Measurements from ENCODE around the gene PRUNE2.

Gene PRUNE2

DNA sequence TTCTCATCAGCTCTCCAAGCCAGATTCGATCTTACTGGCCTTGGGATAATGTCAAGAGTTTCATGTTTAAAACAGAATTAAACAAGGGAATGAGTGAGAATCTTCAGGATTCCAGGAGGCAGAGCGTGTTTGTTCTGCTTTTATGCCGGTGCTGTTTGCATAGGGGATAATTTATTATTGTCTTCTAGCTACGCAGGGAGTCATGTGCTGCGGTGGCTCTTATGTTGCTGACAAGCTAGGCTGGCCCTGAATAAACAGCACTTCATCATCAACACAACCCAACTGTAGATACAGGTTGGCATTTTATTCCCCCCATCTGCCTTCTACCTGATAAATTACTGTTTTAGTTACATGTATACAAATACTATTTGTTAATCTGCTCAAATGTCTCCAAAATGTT lies 188.7 kb downstream of the PRUNE2 start:
- H3K9me3 ChIP-seq (ENCODE audit: control insufficient read depth in 1 of 2, low read length in 2 of 2) = no peaks in the 10 kb centered on the region
- peaks cover 0 to 4% of the 10 kb centered on the region in 2 donors for H3K4me1 ChIP-seq (ENCODE audit: control insufficient read depth in 1 of 2, insufficient read depth in 2 of 2, low read length in 2 of 2)
- peak overlapping the region; percentile 71 for H3K27ac ChIP-seq (ENCODE audit: low read length)
- no peaks in the 10 kb centered on the region for H3K27me3 ChIP-seq (ENCODE audit: low read depth, low read length)
- H3K36me3 ChIP-seq (ENCODE audit: control insufficient read depth in 1 of 2, insufficient read depth in 2 of 2, low read length in 2 of 2) = peaks cover 0 to 4% of the 10 kb centered on the region in 2 donors
- H3K4me3 ChIP-seq (ENCODE audit: low read depth in 1 of 2, low read length in 2 of 2) = no peak overlapping the region

DNA sequence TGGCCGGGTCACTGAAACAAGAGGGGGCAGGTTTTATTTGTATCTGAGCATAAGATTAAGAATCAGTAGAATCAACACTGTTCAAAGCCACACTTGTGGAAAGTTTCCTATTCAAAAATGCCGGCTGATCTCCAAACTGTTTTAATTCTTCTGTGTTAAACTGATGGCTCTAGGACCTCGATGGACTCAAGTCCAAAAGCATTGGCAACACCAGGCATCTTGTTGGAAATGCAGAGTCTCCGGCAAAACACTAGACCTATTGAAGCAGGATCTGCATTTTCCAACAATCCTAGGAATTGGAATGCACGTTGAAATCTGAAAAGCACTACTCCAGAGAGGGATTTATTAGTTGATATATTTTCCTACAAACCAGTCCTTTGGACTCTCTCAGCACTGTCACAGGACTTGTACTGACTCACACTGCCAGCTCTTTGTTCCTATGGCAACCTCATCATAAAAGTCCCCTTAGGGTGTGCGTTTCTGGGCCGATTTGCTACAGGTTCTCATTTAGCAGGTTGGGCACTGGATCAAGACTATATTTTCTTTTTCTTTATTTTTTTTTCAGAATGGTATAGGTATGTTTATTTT lies 189.7 kb downstream of the PRUNE2 start:
- Histone ChIP-seq H3K27me3 (ENCODE audit: low read depth, low read length) (no peaks in the 10 kb centered on the region), H3K9me3 (ENCODE audit: control insufficient read depth in 1 of 2, low read length in 2 of 2) (no peaks in the 10 kb centered on the region), H3K4me3 (ENCODE audit: low read depth in 1 of 2, low read length in 2 of 2) (no peak overlapping the region), H3K36me3 (ENCODE audit: control insufficient read depth in 1 of 2, insufficient read depth in 2 of 2, low read length in 2 of 2) (peaks cover 0 to 10% of the 10 kb centered on the region in 2 donors), H3K4me1 (ENCODE audit: control insufficient read depth in 1 of 2, insufficient read depth in 2 of 2, low read length in 2 of 2) (peaks cover 0 to 4% of the 10 kb centered on the region in 2 donors), H3K27ac (ENCODE audit: low read length) (no peak overlapping the region)

DNA sequence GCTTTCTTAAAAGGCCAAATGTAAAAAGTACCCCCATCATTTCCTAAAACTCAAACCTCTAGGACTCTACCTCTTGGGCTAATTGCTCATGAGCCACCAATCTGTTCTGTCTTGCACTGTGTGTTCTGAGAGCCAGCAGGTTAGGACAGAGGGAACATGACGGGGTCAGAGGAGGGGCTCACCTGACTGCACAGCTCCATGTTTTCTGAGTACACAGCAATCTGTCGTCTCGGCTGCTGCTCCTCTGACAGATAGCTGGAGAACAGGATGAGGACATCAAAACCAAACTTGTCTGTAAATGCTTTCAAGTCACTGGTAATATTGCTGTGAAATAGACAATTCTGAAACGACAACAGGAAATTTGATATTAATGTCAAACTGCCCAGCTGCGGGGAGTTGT lies 192.5 kb downstream of the PRUNE2 start:
- Histone ChIP-seq H3K4me3 (ENCODE audit: low read depth in 1 of 2, low read length in 2 of 2) (no peak overlapping the region), H3K27ac (ENCODE audit: low read length) (no peak overlapping the region), H3K9me3 (ENCODE audit: control insufficient read depth in 1 of 2, low read length in 2 of 2) (no peaks in the 10 kb centered on the region), H3K36me3 (ENCODE audit: control insufficient read depth in 1 of 2, insufficient read depth in 2 of 2, low read length in 2 of 2) (peaks cover 0 to 22% of the 10 kb centered on the region in 2 donors), H3K4me1 (ENCODE audit: control insufficient read depth in 1 of 2, insufficient read depth in 2 of 2, low read length in 2 of 2) (peaks cover 0 to 4% of the 10 kb centered on the region in 2 donors), H3K27me3 (ENCODE audit: low read depth, low read length) (no peaks in the 10 kb centered on the region)

DNA sequence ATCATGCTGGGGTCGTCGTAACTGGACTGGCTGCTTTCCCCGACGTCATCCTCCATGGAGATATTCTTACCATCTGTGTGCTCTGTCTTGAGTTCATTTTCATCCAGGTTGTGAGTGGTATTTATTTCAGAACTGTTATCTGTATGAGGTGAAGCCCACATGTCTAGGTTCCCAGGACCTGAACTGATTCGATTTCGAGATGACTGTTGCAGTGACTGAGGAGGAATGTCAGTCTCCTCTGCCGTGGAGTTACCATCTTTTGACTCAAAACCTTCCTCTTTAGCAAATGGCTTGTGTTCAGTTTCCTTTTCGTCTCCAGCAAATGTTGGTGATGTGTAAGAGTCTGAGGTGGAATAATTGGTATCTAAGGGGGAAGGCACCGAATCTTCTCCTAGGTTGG lies 196.9 kb downstream of the PRUNE2 start:
- Histone ChIP-seq H3K36me3 (ENCODE audit: control insufficient read depth in 1 of 2, insufficient read depth in 2 of 2, low read length in 2 of 2) (peaks cover 0 to 18% of the 10 kb centered on the region in 2 donors), H3K9me3 (ENCODE audit: control insufficient read depth in 1 of 2, low read length in 2 of 2) (no peaks in the 10 kb centered on the region), H3K27me3 (ENCODE audit: low read depth, low read length) (no peaks in the 10 kb centered on the region), H3K27ac (ENCODE audit: low read length) (no peak overlapping the region), H3K4me3 (ENCODE audit: low read depth in 1 of 2, low read length in 2 of 2) (no peak overlapping the region), H3K4me1 (ENCODE audit: control insufficient read depth in 1 of 2, insufficient read depth in 2 of 2, low read length in 2 of 2) (no peaks in the 10 kb centered on the region)

DNA sequence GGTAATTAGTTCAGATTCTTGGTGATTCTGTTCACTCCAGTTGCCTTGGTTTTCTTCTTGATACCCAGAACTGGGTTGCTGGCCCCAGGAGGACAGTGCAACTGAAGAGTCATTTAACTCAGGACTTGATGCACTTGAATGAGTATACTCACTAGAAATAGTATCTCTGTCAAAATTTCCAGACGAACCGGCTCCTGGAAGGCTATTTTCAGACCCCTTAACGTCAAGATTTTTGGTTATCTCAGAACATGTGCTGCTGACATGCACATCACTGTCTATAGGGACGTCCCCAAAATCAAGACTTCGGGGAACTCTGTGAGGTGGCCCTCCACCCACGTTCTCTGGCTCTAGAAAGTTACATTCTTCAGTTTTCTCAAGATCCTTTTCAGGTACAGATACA lies 198.4 kb downstream of the PRUNE2 start:
- H3K27ac ChIP-seq (ENCODE audit: low read length) = no peak overlapping the region
- peaks cover 0 to 24% of the 10 kb centered on the region in 2 donors for H3K36me3 ChIP-seq (ENCODE audit: control insufficient read depth in 1 of 2, insufficient read depth in 2 of 2, low read length in 2 of 2)
- peaks cover 0 to under 1% of the 10 kb centered on the region in 2 donors for H3K4me1 ChIP-seq (ENCODE audit: control insufficient read depth in 1 of 2, insufficient read depth in 2 of 2, low read length in 2 of 2)
- H3K27me3 ChIP-seq (ENCODE audit: low read depth, low read length) = no peaks in the 10 kb centered on the region
- H3K9me3 ChIP-seq (ENCODE audit: control insufficient read depth in 1 of 2, low read length in 2 of 2) = no peaks in the 10 kb centered on the region
- no peak overlapping the region for H3K4me3 ChIP-seq (ENCODE audit: low read depth in 1 of 2, low read length in 2 of 2)

DNA sequence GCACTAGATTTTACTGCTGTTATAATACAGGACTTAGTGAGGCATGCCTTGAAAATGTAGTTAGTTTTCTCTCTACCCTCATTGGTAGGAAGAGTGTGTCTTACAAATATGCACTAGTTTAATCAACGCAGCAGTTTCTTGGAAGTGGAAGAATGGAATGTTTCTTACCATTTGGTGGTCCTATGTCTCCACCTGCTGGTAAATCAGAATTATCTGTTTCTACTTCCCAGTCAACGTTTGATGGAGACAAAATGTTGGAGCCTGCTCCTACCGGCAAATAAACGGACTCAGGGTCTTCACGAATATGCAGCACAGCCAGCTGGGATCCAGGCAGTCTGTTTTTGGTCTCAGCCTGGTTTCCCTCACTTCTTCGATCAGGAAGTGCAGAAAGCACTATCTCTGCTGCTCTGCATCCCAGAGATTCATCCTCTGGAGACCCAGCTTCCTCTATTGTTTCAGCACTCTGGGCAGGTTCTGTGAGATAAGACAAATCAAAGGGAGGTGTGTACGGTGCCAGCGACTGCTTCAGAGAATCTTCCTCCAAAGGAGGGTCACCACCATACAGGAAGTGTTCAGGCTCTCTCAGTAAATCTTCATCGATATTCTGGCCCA lies 201.2 kb downstream of the PRUNE2 start:
- Histone ChIP-seq H3K27ac (ENCODE audit: low read length) (no peak overlapping the region), H3K36me3 (ENCODE audit: control insufficient read depth in 1 of 2, insufficient read depth in 2 of 2, low read length in 2 of 2) (peaks cover 0 to 13% of the 10 kb centered on the region in 2 donors)

DNA sequence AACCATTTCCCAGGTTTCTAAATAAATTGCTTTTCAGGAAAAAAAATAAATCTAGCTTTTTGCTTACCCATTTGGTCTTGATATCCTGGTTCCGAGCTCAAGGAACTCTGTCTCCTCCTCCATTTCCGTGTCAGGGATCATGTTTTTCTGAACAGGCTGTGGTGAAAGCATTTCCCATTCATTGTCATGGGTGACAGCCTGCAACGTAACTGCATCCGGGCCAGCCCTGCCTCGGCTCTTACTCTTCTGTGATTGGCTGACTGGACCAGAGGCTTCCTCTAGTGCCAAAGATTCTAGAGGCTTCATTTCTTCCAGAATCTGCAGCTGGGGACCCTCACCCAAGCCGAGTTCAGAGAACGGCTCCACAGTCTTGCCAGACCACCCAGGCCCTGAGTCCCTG lies 202.6 kb downstream of the PRUNE2 start:
- Histone ChIP-seq H3K27ac (ENCODE audit: low read length) (no peak overlapping the region), H3K4me3 (ENCODE audit: low read depth in 1 of 2, low read length in 2 of 2) (no peak overlapping the region), H3K36me3 (ENCODE audit: control insufficient read depth in 1 of 2, insufficient read depth in 2 of 2, low read length in 2 of 2) (peaks cover 0 to 6% of the 10 kb centered on the region in 2 donors), H3K9me3 (ENCODE audit: control insufficient read depth in 1 of 2, low read length in 2 of 2) (no peaks in the 10 kb centered on the region), H3K4me1 (ENCODE audit: control insufficient read depth in 1 of 2, insufficient read depth in 2 of 2, low read length in 2 of 2) (peaks cover 0 to 12% of the 10 kb centered on the region in 2 donors), H3K27me3 (ENCODE audit: low read depth, low read length) (no peaks in the 10 kb centered on the region)

More for the DNA sequence above, 201.2 kb downstream of the PRUNE2 start:
- H3K4me1 ChIP-seq (ENCODE audit: control insufficient read depth in 1 of 2, insufficient read depth in 2 of 2, low read length in 2 of 2) = peaks cover 0 to 12% of the 10 kb centered on the region in 2 donors
- no peaks in the 10 kb centered on the region for H3K9me3 ChIP-seq (ENCODE audit: control insufficient read depth in 1 of 2, low read length in 2 of 2)
- H3K27me3 ChIP-seq (ENCODE audit: low read depth, low read length) = no peaks in the 10 kb centered on the region
- H3K4me3 ChIP-seq (ENCODE audit: low read depth in 1 of 2, low read length in 2 of 2) = no peak overlapping the region

DNA sequence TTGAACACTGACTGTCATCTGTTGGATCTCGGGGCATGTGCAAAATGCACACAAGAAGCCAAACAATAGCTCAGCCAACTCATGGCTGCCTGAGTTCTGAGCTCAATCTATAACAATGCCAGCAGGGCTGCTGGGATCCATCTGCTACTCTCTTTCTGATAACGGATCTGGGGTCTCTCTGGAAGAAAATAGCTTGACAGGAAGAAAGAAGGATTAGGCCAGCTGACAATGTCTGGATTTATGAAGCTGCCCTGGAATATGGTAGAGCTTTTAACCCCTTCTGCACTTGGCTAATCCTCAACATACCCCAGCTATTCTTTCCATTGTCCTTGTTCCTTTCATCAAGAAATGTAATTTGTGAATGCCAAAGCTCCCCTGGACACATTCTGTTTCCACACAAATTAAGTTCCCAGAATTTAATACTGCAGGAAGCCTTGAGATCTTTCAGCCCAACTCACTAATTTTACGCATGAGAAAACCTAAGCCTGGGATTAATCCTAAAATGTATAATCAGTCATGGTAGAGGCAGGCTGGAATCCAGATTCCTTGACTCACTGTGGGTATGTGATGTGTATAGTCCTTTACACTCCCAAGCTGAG lies 204.4 kb downstream of the PRUNE2 start:
- Histone ChIP-seq H3K4me3 (ENCODE audit: low read depth in 1 of 2, low read length in 2 of 2) (no peak overlapping the region), H3K4me1 (ENCODE audit: control insufficient read depth in 1 of 2, insufficient read depth in 2 of 2, low read length in 2 of 2) (peaks cover 0 to 12% of the 10 kb centered on the region in 2 donors), H3K27ac (ENCODE audit: low read length) (no peak overlapping the region), H3K27me3 (ENCODE audit: low read depth, low read length) (no peaks in the 10 kb centered on the region), H3K36me3 (ENCODE audit: control insufficient read depth in 1 of 2, insufficient read depth in 2 of 2, low read length in 2 of 2) (peaks cover 0 to 6% of the 10 kb centered on the region in 2 donors), H3K9me3 (ENCODE audit: control insufficient read depth in 1 of 2, low read length in 2 of 2) (no peaks in the 10 kb centered on the region)

DNA sequence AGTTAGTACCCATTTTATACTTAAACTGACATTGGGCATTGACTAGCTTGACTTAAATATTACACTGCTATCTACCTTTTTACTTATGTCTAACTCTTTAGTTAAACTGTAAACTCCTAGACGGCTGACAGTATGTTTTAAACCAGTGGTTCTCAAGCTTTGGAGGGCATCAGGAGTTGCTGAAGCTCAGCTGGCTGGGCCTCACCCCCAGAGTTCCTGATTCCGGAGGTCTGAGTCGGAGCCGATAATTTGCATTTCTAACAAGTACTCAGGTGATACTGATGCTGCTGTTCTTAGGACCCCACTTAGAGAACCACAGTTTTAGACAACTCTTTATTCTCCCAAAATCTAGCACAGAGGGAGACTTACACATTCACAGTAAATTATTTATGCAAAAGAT lies 205.0 kb downstream of the PRUNE2 start:
- no peaks in the 10 kb centered on the region for H3K27me3 ChIP-seq (ENCODE audit: low read depth, low read length)
- H3K36me3 ChIP-seq (ENCODE audit: control insufficient read depth in 1 of 2, insufficient read depth in 2 of 2, low read length in 2 of 2) = peaks cover 0 to 6% of the 10 kb centered on the region in 2 donors
- no peaks in the 10 kb centered on the region for H3K9me3 ChIP-seq (ENCODE audit: control insufficient read depth in 1 of 2, low read length in 2 of 2)
- H3K4me3 ChIP-seq (ENCODE audit: low read depth in 1 of 2, low read length in 2 of 2) = no peak overlapping the region
- no peak overlapping the region for H3K27ac ChIP-seq (ENCODE audit: low read length)
- H3K4me1 ChIP-seq (ENCODE audit: control insufficient read depth in 1 of 2, insufficient read depth in 2 of 2, low read length in 2 of 2) = peaks cover 0 to 12% of the 10 kb centered on the region in 2 donors

DNA sequence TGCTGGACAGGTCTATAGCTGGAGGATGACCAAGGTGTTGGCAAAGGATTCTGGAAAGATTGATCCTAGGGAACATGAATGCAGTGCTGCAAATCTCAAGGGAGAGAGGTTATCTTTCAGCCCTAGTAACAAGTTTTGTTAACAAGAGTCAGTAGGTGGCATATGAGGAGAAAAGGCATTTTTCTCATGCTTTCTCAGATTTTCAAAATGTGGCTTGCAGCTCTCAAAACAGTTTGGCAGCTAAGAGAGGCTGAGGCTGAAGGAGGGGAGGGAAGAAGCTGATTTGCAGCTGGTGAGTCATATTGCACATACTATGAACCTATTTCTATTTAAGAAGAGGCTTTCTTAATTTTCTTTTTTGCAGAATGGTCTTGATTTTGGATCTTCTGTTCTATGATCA lies 205.9 kb downstream of the PRUNE2 start:
- Histone ChIP-seq H3K27me3 (ENCODE audit: low read depth, low read length) (no peaks in the 10 kb centered on the region), H3K27ac (ENCODE audit: low read length) (no peak overlapping the region), H3K4me3 (ENCODE audit: low read depth in 1 of 2, low read length in 2 of 2) (no peak overlapping the region), H3K36me3 (ENCODE audit: control insufficient read depth in 1 of 2, insufficient read depth in 2 of 2, low read length in 2 of 2) (peaks cover 0 to 6% of the 10 kb centered on the region in 2 donors), H3K9me3 (ENCODE audit: control insufficient read depth in 1 of 2, low read length in 2 of 2) (no peaks in the 10 kb centered on the region), H3K4me1 (ENCODE audit: control insufficient read depth in 1 of 2, insufficient read depth in 2 of 2, low read length in 2 of 2) (peaks cover 0 to 12% of the 10 kb centered on the region in 2 donors)

DNA sequence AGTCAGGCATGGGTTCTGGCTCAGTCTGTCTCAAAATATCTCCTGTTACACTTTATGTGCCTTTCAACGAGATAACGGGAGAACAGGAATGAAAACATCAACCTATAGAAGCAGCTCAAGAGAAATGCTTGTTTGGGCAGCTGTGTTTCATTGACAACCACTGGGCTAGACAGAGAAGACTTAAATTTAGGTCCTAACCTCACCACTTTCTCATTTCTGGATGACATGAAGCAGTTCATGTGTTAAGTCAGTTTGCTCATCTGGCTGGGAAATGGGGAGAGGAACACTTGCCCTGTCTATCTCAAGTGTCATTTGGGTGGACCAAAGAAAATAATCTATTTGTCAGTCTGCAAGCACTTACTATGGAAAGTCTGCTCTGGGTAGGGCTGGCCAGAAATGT lies 208.4 kb downstream of the PRUNE2 start:
- no peaks in the 10 kb centered on the region for H3K36me3 ChIP-seq (ENCODE audit: control insufficient read depth in 1 of 2, insufficient read depth in 2 of 2, low read length in 2 of 2)

More for the DNA sequence above, 208.4 kb downstream of the PRUNE2 start:
- no peaks in the 10 kb centered on the region for H3K27me3 ChIP-seq (ENCODE audit: low read depth, low read length)
- H3K27ac ChIP-seq (ENCODE audit: low read length) = no peak overlapping the region
- H3K4me1 ChIP-seq (ENCODE audit: control insufficient read depth in 1 of 2, insufficient read depth in 2 of 2, low read length in 2 of 2) = peaks cover 0 to 19% of the 10 kb centered on the region in 2 donors
- H3K4me3 ChIP-seq (ENCODE audit: low read depth in 1 of 2, low read length in 2 of 2) = no peak overlapping the region
- no peaks in the 10 kb centered on the region for H3K9me3 ChIP-seq (ENCODE audit: control insufficient read depth in 1 of 2, low read length in 2 of 2)
